ENCODE measurements around the gene YAP1.

Gene YAP1

DNA sequence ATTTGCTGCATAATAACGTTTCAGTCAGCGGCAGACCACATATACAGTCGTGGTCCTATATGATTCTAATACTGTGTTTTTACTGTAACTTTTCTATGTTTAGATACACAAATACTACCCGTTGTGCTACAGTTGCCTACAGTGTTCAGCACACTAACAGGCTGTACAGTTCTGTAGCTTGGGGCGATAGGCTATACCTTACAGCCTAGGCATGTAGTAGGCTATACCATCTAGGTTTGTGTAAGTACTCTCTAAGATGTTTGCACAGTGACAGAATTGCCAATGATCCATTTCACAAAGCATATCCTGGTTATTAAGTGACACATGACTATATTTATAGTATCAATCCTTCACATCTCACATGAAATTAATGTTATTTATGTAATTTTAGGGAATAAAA lies 78.2 kb downstream of the YAP1 start:
- no peaks in the 10 kb centered on the region for H3K27me3 ChIP-seq (ENCODE audit: insufficient read depth, low read depth)
- no peak overlapping the region for H3K4me2 ChIP-seq
- no peak overlapping the region for H3K4me3 ChIP-seq (IDR thresholded peaks at IDR 0.05; ENCODE audit: insufficient read depth, low read depth, low read length)
- no peak overlapping the region for H2AFZ ChIP-seq (ENCODE audit: low read depth)
- H3K79me2 ChIP-seq (ENCODE audit: insufficient read depth, low read depth): no peaks in the 10 kb centered on the region
- no peaks in the 10 kb centered on the region for H3K36me3 ChIP-seq (ENCODE audit: insufficient read depth)
- no peaks in the 10 kb centered on the region for H4K20me1 ChIP-seq (ENCODE audit: insufficient read depth)
- no peak overlapping the region for H3K9ac ChIP-seq
- no peak overlapping the region for H3K27ac ChIP-seq
- TF ChIP-seq, protein P1, sequence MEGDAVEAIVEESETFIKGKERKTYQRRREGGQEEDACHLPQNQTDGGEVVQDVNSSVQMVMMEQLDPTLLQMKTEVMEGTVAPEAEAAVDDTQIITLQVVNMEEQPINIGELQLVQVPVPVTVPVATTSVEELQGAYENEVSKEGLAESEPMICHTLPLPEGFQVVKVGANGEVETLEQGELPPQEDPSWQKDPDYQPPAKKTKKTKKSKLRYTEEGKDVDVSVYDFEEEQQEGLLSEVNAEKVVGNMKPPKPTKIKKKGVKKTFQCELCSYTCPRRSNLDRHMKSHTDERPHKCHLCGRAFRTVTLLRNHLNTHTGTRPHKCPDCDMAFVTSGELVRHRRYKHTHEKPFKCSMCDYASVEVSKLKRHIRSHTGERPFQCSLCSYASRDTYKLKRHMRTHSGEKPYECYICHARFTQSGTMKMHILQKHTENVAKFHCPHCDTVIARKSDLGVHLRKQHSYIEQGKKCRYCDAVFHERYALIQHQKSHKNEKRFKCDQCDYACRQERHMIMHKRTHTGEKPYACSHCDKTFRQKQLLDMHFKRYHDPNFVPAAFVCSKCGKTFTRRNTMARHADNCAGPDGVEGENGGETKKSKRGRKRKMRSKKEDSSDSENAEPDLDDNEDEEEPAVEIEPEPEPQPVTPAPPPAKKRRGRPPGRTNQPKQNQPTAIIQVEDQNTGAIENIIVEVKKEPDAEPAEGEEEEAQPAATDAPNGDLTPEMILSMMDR (conservative IDR thresholded peaks at IDR 0.05; ENCODE audit: low read depth, low read length): no peak
- no peaks in the 10 kb centered on the region for H3K4me1 ChIP-seq (ENCODE audit: low read depth, poor library complexity, severe bottlenecking)

DNA sequence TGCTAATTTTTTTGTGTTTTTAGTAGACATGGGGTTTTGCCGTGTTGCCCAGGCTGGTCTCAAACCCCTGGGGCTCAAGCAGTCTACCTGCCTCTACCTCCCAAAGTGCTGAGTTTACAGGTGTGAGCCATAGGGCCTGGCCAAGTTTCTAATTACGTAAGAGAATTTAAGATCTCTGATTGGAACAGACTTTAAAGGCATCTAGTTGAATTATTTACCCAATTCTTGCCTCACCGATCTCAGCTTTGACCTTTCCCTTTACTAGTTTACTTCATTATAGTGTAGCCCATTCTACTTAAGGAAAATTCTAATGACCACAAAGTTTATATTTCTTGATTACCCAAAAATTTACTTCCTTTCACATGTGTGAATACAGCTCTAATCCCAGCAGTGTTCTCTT lies 81.6 kb downstream of the YAP1 start:
- no peaks in the 10 kb centered on the region for H4K20me1 ChIP-seq (ENCODE audit: insufficient read depth)

DNA sequence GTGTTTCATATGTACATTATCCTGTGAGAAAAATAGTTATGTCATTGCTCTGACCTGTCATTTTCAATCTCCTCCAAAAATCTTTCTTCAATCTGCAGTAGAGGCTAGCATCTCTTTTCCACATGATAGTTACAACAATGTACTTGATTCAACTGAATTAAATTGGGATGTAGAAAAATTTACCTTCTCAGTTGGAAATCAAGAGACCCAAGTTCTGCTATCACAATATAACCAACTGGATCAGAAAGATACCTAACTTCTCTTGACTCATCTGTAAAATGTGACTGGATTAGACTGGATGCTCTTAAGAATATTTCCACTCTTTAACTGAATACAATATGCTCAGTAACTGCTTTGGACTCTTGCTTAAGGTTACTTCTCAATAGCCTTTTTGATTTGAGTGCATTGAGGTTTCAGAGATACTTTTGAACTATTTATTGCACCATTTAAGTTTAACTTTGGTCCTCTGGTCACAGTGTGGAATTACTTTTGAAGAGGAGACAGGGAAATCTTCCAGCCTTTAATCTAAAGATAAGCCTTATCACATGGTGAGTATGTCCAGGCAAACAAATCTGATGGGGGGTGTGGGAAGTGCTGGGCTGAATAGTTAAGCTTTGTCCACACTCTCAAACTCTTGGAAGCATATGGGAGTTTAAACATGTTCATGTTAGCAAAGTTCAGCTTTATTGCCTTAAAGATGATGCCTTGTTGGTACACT lies 82.3 kb downstream of the YAP1 start:
- no peak overlapping the region for H3K4me2 ChIP-seq
- TF ChIP-seq, protein P1 (conservative IDR thresholded peaks at IDR 0.05; ENCODE audit: low read depth, low read length): no peak
- H3K4me3 ChIP-seq (IDR thresholded peaks at IDR 0.05; ENCODE audit: insufficient read depth, low read depth, low read length): no peak overlapping the region
- no peak overlapping the region for H3K9ac ChIP-seq
- no peaks in the 10 kb centered on the region for H3K4me1 ChIP-seq (ENCODE audit: low read depth, poor library complexity, severe bottlenecking)
- H3K27ac ChIP-seq: no peak overlapping the region
- no peaks in the 10 kb centered on the region for H4K20me1 ChIP-seq (ENCODE audit: insufficient read depth)
- H3K36me3 ChIP-seq (ENCODE audit: insufficient read depth): no peaks in the 10 kb centered on the region
- no peaks in the 10 kb centered on the region for H3K79me2 ChIP-seq (ENCODE audit: insufficient read depth, low read depth)
- no peak overlapping the region for H2AFZ ChIP-seq (ENCODE audit: low read depth)
- H3K27me3 ChIP-seq (ENCODE audit: insufficient read depth, low read depth): no peaks in the 10 kb centered on the region

More for the DNA sequence above, 81.6 kb downstream of the YAP1 start:
- H3K27ac ChIP-seq: no peak overlapping the region
- no peak overlapping the region for H3K9ac ChIP-seq
- H3K36me3 ChIP-seq (ENCODE audit: insufficient read depth): no peaks in the 10 kb centered on the region
- no peaks in the 10 kb centered on the region for H3K27me3 ChIP-seq (ENCODE audit: insufficient read depth, low read depth)
- H3K79me2 ChIP-seq (ENCODE audit: insufficient read depth, low read depth): no peaks in the 10 kb centered on the region
- no peaks in the 10 kb centered on the region for H3K4me1 ChIP-seq (ENCODE audit: low read depth, poor library complexity, severe bottlenecking)
- TF ChIP-seq, protein P1 (conservative IDR thresholded peaks at IDR 0.05; ENCODE audit: low read depth, low read length): no peak
- H3K4me3 ChIP-seq (IDR thresholded peaks at IDR 0.05; ENCODE audit: insufficient read depth, low read depth, low read length): no peak overlapping the region
- H2AFZ ChIP-seq (ENCODE audit: low read depth): no peak overlapping the region
- H3K4me2 ChIP-seq: no peak overlapping the region

DNA sequence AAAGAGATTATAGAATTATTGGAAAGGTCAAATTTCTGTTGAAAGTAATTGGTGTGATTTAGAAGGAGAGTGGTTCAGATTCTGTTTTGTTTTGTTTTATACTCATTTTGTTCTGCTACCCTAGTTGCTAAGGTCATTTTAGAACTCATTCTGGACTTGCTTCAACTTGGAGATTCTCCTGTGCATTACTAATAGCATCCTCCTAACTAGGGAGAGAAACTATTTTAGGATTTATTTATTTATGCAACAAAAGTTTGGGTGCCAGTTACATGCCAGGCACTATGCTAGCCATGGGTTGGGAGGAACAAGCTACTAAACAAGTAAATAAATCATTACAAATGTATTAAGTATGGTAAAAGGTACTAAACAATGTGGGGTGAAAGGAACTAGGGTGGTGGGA lies 84.0 kb downstream of the YAP1 start:
- Histone ChIP-seq H2AFZ (ENCODE audit: low read depth) (no peak overlapping the region), H3K27me3 (ENCODE audit: insufficient read depth, low read depth) (no peaks in the 10 kb centered on the region), H3K4me2 (no peak overlapping the region), H3K27ac (no peak overlapping the region), H3K4me1 (ENCODE audit: low read depth, poor library complexity, severe bottlenecking) (no peaks in the 10 kb centered on the region), H3K4me3 (IDR thresholded peaks at IDR 0.05; ENCODE audit: insufficient read depth, low read depth, low read length) (no peak overlapping the region), H4K20me1 (ENCODE audit: insufficient read depth) (no peaks in the 10 kb centered on the region), H3K79me2 (ENCODE audit: insufficient read depth, low read depth) (no peaks in the 10 kb centered on the region), H3K36me3 (ENCODE audit: insufficient read depth) (no peaks in the 10 kb centered on the region), H3K9ac (no peak overlapping the region)
- TF ChIP-seq, protein P1 (conservative IDR thresholded peaks at IDR 0.05; ENCODE audit: low read depth, low read length): no peak

Data from KMS-11 (cell line).